HL-60 (cell line): ENCODE measurements around the gene USP24.

Experiments
- DNase-seq, 2 experiments: peaks; one replicate each; pipeline ENCODE4 v3.0.0-alpha.2; 2010 to 2020; ENCODE audit warnings: low read depth in 1 of 2, low spot score in 1 of 2
- H3K27ac ChIP-seq: fragments of 250-450 bp; sonication (Bioruptor Pico); replicated peaks from 2 replicates; pipeline ENCODE4 v1.5.1; 2020; ENCODE audit warnings: mild to moderate bottlenecking, moderate library complexity
- H3K27me3 ChIP-seq: fragments of 250-450 bp; sonication (Bioruptor Pico); 2 replicates; pipeline ENCODE4 v1.5.1; 2021; ENCODE audit warnings: mild to moderate bottlenecking, moderate library complexity; ENCODE audit not compliant: insufficient read depth, poor library complexity, severe bottlenecking
- H3K4me3 ChIP-seq: replicated peaks from 2 replicates; pipeline ENCODE4 v1.5.1; 2011; ENCODE audit warnings: mild to moderate bottlenecking, control low read depth, low read length; ENCODE audit not compliant: insufficient read depth
- CTCF ChIP-seq: IDR thresholded peaks from one replicate; pipeline ENCODE4 v1.5.1; 2011; ENCODE audit warnings: low read length, control low read depth, inconsistent platforms; ENCODE audit not compliant: insufficient read depth
- GABPA ChIP-seq: IDR thresholded peaks from 2 replicates; pipeline ENCODE4 v1.6.1; 2012; ENCODE audit warnings: low read depth
- POLR2AphosphoS5 ChIP-seq: IDR thresholded peaks from 2 replicates; pipeline ENCODE4 v1.6.1; 2012; ENCODE audit warnings: low read depth
- REST ChIP-seq: IDR thresholded peaks from 2 replicates; pipeline ENCODE4 v1.6.1; 2012; ENCODE audit warnings: low read depth; ENCODE audit not compliant: insufficient replicate concordance
- SPI1 ChIP-seq: IDR thresholded peaks from 2 replicates; pipeline ENCODE4 v1.6.1; 2012; ENCODE audit warnings: low read depth, mild to moderate bottlenecking, borderline replicate concordance

Gene USP24

GRCh38 chr1:55172272-55172671 lies 42.9 kb downstream of the USP24 start:
- no peak for DNase-seq
- Histone ChIP-seq H3K27ac (no peak overlapping the region), H3K27me3 (no peaks in the 10 kb centered on the region), H3K4me3 (no peak overlapping the region)
- TF ChIP-seq REST, result peak; percentile 73
- no peak for TF ChIP-seq GABPA

GRCh38 chr1:55171694-55172093 lies 43.5 kb downstream of the USP24 start:
- TF ChIP-seq CTCF (no peak), REST (no peak), SPI1 (no peak)
- no peak for DNase-seq
- no peak overlapping the region for H3K4me3 ChIP-seq
- no peak overlapping the region for H3K27ac ChIP-seq
- H3K27me3 ChIP-seq, result no peaks in the 10 kb centered on the region

- no peak for DNase-seq
- Histone ChIP-seq H3K27ac (no peak overlapping the region), H3K27me3 (no peaks in the 10 kb centered on the region), H3K4me3 (no peak overlapping the region)
- TF ChIP-seq SPI1 (no peak), CTCF (no peak), POLR2AphosphoS5 (no peak), GABPA (no peak), REST (no peak)
Measured at GRCh38 chr1:55170426-55170825, 44.7 kb downstream of the USP24 start.

GRCh38 chr1:55169126-55169525 lies 46.0 kb downstream of the USP24 start:
- Histone ChIP-seq H3K27ac (no peak overlapping the region), H3K27me3 (no peaks in the 10 kb centered on the region), H3K4me3 (no peak overlapping the region)
- TF ChIP-seq REST (no peak), CTCF (no peak), GABPA (no peak), SPI1 (no peak), POLR2AphosphoS5 (no peak)
- no peak for DNase-seq
